ENCODE data around the gene BIN1. TPM values are rescaled to one million over a fixed set of nuclear protein-coding genes. Genes with fewer than 3 reads are reported as not detected.
A peak's percentile ranks its signal among the peaks of the same experiment; 100 is the strongest.

BIN1 gene
- total RNA-seq, 6 experiments from 2014 or later: 22.6 to 26.1 (median 23.5) TPM

DNA sequence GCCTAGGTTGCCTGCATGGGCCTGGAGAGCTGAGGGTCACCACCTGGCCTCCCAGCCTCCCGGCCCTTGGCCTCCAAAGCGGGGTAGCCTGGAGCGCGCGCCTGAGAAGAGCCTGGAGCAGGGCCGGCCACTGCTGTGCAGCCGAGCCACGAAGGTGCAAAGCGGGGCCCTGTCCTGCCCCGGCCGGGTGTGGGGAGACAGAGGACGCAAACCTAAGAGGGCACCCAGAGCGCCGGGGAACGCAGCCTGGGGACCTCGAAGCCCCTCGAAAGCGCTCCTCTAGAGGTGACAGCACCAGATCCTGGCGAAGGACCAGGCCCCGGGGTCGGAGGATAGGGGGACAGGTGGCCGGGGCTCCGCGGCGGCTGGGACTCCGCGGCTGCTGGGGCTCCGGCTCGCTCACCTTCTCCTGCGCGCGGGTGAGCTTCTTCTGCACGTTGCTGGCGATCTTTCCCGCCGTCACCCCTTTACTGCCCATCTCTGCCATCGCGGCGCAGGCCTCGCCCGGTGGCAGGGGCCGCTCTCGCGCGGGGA is 430 bp downstream of the BIN1 start:
- H3K27ac Mint-ChIP-seq: peak overlapping the region; percentile 40; the same call in 1 of the 2 replicates
- peak overlapping the region; percentile 87 for H3K4me3 Mint-ChIP-seq
- H3K27me3 Mint-ChIP-seq (ENCODE audit: insufficient read depth): peaks cover 5% of the 10 kb centered on the region; the same call in 1 of the 2 replicates
- TF ChIP-seq, protein P1, sequence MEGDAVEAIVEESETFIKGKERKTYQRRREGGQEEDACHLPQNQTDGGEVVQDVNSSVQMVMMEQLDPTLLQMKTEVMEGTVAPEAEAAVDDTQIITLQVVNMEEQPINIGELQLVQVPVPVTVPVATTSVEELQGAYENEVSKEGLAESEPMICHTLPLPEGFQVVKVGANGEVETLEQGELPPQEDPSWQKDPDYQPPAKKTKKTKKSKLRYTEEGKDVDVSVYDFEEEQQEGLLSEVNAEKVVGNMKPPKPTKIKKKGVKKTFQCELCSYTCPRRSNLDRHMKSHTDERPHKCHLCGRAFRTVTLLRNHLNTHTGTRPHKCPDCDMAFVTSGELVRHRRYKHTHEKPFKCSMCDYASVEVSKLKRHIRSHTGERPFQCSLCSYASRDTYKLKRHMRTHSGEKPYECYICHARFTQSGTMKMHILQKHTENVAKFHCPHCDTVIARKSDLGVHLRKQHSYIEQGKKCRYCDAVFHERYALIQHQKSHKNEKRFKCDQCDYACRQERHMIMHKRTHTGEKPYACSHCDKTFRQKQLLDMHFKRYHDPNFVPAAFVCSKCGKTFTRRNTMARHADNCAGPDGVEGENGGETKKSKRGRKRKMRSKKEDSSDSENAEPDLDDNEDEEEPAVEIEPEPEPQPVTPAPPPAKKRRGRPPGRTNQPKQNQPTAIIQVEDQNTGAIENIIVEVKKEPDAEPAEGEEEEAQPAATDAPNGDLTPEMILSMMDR (IDR thresholded peaks at IDR 0.05): no peak
- H3K36me3 Mint-ChIP-seq (ENCODE audit: low read depth): no peaks in the 10 kb centered on the region
- no peaks in the 10 kb centered on the region for H3K9me3 Mint-ChIP-seq
- no peak for DNase-seq
- H3K4me1 Mint-ChIP-seq (ENCODE audit: low read depth): peaks cover 20% of the 10 kb centered on the region

- H3K9me3 Mint-ChIP-seq: no peaks in the 10 kb centered on the region
- TF ChIP-seq, protein P1 (IDR thresholded peaks at IDR 0.05): no peak; the same call in 1 of the 2 replicates
- peak overlapping the region; percentile 87 for H3K4me3 Mint-ChIP-seq
- DNase-seq: peak; percentile 8
- peaks cover 27% of the 10 kb centered on the region for H3K4me1 Mint-ChIP-seq (ENCODE audit: low read depth)
- H3K27ac Mint-ChIP-seq: peak overlapping the region; percentile 40
- peaks cover 5% of the 10 kb centered on the region; the same call in 1 of the 2 replicates for H3K27me3 Mint-ChIP-seq (ENCODE audit: insufficient read depth)
- H3K36me3 Mint-ChIP-seq (ENCODE audit: low read depth): no peaks in the 10 kb centered on the region
These were observed 1.1 kb downstream of the BIN1 start for GRCh38 chr2:127105656-127106456.

DNA sequence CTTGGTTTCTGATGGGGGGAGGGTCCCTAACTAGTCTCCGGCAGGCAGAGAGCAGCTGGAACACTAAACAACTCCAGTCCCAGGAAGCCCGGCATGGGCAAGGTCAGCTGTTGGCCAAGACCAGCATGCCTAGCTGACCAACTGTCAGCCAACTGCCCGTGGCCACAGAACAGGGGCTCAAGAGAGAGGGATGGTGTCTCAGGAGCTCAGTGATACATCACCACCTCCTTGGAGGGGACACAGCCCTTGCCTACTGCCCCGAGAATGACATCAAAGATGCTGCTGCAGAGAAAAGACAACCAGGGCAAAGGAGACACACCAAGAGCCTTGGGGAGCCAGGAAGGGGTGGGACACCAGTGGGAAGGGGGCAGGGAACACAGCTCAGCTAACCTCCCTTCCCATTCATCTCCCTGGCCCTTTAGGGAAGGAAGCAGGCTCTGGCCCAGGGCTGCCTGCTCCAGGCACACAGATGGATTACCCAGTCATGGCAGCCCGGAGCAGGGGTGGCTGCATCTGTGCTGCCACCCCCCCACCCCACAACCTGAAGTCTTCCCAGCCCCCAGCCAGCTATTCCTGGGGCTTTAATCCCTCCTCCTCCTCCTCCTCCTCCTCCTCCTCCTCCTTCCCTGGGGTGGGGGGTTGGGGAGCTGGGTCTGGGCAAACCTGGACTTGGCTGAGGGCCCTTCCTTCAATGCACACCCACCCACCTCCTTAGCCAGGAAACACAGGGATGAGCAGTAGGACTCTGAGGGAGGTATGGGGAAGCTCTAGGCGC is 1.9 kb downstream of the BIN1 start:
- Mint-ChIP-seq H3K36me3 (ENCODE audit: low read depth) (no peaks in the 10 kb centered on the region), H3K9me3 (no peaks in the 10 kb centered on the region), H3K27ac (peak overlapping the region; percentile 24; the same call in 1 of the 2 replicates), H3K27me3 (ENCODE audit: insufficient read depth) (peaks cover 5% of the 10 kb centered on the region; the same call in 1 of the 2 replicates), H3K4me1 (ENCODE audit: low read depth) (peaks cover 31% of the 10 kb centered on the region), H3K4me3 (peak overlapping the region; percentile 87)
- DNase-seq: no peak
- TF ChIP-seq, protein P1 (IDR thresholded peaks at IDR 0.05): no peak

- Mint-ChIP-seq H3K4me1 (ENCODE audit: low read depth) (peaks cover 27% of the 10 kb centered on the region), H3K27ac (0 out of 2 replicates have a peak overlapping the region, but pooled peaks have one; percentile 24), H3K27me3 (ENCODE audit: insufficient read depth) (peaks cover 5% of the 10 kb centered on the region; the same call in 1 of the 2 replicates), H3K4me3 (no peak overlapping the region), H3K36me3 (ENCODE audit: low read depth) (no peaks in the 10 kb centered on the region), H3K9me3 (no peaks in the 10 kb centered on the region)
- DNase-seq: no peak
- TF ChIP-seq, protein P1 (IDR thresholded peaks at IDR 0.05): no peak
These were observed 2.7 kb downstream of the BIN1 start for GRCh38 chr2:127104166-127104660.

Measured in HFFc6 (cell line).